GM18498 (cell line): ENCODE measurements around the gene PRPF6.
"Not testable (repeated sequence)": the region's sequence is repeated elsewhere in the genome, so short reads cannot be mapped to it uniquely, and the experiment has no call there.

ENCODE experiments used
- ATAC-seq: cut with Tn5 transposase; IDR thresholded peaks from one replicate; pipeline ENCODE4 v1.9.1; 2021; ENCODE audit warnings: mild to moderate bottlenecking, moderate library complexity; ENCODE audit not compliant: unreplicated experiment

The PRPF6 gene

DNA sequence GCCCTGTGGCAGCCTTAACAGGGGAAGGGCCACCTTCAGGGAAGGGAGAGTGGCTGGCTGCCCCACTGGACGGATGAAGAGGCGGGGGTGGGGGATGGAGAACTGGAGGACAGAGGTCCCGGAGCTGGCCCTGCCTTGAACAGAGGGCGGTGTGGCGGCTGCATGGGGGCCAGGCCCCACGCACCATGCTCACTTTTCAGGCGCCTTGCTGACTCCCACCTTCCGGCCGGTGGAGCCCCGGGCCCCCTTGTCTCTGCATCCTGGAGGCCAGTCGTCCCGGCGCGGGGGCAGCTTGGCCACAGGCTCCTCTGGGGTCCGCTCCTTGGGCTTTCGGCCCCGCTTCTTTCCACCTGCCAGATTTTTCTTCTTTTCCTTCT lies 21.2 kb upstream of the PRPF6 start:
- no peak for ATAC-seq

DNA sequence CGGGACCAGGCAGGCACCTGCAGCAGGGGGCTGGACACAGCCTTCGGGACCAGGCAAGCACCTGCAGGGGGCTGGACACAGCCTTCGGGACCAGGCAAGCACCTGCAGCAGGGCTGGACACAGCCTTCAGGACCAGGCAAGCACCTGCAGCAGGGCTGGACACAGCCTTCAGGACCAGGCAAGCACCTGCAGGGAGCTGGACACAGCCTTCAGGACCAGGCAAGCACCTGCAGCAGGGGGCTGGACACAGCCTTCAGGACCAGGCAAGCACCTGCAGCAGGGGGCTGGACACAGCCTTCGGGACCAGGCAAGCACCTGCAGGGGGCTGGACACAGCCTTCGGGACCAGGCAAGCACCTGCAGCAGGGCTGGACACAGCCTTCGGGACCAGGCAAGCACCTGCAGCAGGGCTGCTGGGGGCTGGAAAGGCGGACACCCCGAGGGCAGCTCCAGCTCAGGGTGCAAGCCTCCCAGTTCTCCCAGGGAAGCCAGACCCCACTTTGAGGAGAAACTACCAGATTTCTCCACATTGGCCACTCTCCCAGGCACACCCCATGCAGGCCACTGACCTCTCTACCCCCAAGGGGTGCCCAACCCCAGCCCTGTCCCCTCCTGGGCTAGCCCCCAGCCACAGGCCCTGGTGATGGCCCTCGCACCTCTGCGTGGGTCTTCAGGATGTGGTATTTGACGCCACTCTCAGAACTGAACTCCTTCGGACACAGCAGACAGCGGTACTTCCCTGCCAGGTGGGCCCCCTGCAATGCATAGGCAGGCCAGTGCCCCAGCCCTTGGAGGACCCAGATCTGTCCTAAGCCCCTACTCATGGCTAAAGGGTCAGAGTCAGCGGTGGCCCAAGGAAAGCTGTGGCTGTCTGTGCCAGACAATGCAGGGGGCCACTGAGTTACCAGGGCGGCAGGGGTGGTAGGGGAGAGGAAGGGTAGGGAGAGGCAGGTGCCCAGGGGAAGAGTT lies 20.0 kb upstream of the PRPF6 start:
- not testable (repeated sequence) for ATAC-seq

DNA sequence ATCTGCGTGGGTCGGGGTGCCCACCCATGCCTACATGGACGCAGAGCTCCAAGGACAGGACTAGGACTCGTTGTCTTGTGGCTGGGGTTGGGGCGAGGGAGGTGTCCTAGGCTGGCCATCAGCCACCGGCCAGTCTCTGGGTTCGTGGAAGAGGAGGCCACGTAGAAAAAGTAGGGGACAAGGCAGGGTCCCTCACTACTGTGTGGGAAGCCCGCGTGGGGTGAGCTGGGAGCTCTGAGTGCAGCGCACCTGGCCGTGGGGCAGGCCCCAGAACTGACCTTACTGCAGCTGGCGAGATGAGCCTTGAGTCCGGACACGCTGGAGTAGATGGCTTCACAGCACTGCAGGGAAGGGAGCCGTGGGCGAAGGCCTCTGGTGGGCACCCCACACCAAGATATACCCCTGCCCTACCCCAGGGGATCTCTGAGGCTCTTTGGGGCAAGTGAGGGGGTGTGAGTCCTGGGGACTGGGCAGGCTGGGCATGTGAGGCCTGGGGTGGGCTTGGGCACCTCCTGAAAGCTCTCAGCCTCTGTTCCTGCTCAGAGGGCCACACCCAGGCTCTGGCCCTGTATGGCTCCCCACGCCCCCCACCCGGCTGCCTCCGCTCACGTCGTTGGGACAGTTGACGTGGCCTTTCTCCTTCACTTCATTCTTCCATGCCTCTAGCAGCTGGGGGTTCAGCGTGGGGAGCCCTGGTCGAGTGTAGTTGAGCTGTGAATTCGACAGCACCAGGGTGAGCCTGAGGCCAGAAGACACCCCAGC lies 19.1 kb upstream of the PRPF6 start:
- no peak for ATAC-seq

DNA sequence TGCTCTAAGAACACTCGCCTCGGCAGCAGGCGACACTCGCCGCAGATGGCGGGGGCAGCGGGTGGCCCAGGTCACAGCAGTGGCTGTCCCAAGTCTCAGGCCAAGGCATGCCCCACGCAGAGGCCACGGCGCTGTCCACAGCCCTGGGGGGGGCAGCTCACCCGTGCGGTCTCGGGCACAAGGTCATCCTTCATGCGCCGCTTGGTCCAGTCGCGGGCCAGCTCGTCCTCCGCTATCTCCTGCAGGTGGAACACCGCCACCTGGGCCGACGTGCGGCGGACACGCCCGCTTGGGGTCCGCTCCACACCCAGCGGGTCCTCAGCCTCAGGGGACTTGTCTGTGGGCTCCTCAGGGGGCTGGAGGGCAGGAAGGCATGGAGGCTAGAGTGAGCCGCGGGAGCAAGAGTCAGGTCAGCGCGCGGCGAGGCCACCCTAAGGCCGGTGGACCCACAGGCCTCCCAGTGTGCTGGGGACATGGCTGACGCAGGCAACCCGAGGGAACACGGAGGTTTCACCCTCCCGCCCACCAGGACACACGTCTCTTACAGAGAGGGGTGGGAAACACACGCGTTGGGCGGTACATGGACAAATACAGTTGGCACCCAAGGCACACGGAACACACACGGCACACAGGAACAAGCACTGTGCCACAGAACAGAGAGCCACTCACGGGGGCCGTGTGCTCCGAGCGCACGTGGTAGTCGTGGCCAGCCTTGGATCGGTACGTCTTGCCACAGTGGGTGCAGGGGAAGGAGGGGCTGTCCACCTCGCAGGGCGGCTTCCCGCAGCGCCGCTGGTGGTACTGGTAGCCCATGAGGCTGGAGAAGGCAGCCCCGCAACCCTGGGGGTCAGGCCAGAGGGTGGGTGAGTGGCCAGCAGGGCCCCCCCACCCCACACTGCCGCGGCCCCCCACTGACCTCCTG lies 18.2 kb upstream of the PRPF6 start:
- ATAC-seq: no peak

DNA sequence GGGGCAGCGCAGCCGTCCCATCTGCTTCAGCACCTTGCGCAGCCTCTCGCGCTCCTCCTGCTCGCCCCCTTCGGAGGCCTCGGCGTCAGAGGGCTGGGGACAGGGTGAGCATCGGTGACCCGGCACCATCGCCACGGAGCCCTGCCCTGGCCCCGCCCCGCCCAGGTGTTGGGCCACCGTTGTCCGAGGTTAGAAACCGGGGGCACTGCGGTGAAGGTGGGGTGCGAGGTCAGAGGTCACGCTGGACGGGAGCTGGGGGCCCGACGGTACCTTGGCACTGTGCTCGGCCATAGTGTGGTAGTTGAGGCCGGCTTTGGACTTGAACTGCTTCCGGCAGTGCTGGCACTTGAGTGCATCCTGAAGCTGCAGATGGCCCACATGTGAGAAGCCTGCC lies 17.6 kb upstream of the PRPF6 start:
- ATAC-seq: no peak

DNA sequence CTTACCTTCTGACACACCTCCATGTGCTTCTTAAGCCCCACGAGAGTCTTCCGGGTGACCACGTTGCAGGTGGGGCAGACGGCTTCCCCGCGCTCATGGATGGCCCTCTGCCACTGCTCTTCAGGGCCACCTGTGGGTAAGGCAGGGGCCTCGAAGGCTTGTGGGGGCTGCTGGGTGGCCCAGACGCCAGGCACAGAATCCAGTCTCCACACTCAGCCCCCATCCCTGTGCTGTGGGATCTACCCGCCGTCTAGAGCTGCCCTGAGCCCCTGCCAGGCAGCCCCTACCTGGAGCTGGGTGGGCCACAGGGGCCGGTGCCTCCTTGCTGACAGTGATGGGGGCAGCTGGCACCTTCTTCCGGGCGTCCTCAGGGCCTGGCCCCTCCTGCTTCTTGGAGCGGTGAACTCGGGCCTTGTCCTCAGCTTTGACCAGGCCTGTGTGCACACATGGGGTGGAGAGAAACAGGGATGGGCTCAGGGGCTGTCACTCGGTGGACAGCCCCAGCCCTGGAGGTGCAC lies 17.1 kb upstream of the PRPF6 start:
- no peak for ATAC-seq

DNA sequence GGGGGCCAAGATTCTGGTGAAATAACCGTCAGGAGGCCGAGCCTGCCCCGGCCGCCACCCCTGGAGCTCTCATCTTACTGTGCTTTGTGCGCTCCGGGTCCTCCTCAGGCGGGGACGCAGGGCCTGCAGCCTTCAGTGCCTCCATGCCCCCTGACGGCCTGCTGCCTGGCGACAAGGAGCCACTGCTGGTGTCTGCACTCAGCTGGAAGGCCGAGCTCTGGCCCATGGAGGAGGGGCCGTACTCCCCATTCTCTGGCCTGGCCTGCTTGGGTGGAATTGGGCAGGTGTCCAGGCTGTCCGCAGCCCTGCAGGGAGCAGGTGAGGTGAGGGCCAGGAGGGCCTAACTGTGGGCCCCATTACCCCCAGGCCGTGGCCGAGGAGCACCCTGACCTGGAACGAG lies 16.5 kb upstream of the PRPF6 start:
- no peak for ATAC-seq

DNA sequence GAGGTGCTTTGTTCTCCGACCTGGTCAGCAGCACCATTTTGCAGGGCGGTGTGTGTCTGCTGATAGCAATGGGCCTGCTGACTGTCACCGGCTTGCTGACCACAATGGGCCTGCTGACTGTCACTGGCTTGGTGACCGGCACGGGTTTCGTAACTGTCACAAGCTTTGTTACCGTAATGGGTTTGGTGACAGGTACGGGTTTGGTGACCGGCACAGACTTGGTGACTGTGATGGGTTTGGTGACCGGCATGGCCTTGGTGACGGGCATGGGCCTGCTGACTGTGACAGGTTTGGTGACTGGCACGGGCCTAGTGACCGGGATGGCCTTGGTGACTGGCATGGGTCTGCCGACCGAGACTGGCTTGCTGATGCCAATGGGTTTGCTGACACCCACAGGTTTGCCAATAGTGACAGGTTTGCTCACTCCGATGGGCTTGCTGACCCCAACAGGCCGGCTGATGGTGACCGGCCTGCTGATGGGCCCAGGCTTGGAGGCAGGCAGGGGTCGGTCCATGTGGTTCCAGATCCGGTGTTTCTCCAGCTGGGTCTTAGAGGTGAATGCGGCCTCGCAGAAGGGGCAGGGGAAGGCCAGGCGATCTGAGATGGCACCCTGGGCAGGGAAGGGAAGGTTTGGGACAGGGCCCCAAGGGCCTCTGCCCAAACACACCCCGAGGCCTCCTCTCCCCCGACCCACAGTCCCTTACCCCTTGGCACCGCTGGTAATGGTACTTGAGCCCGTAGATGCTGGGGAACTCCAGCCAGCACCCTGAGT lies 14.6 kb upstream of the PRPF6 start:
- ATAC-seq: no peak

DNA sequence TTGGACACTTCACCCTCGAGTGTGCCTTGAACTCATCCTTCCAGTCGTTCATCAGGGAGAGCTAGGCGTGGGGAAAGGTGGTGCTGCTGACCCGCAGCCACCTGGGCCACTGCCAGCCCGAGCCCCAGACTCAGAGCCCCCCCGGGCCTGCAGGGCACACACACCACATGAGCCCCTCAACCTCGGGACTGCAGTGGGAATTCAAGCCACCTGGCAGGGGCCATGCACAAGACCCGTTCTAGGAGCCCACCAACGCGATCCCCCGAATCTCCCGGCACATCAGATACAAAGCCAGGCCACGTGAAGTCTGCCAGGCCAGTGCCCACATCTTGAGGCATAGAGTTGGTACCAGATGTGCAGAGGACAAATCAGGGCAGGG lies 14.0 kb upstream of the PRPF6 start:
- ATAC-seq: no peak

DNA sequence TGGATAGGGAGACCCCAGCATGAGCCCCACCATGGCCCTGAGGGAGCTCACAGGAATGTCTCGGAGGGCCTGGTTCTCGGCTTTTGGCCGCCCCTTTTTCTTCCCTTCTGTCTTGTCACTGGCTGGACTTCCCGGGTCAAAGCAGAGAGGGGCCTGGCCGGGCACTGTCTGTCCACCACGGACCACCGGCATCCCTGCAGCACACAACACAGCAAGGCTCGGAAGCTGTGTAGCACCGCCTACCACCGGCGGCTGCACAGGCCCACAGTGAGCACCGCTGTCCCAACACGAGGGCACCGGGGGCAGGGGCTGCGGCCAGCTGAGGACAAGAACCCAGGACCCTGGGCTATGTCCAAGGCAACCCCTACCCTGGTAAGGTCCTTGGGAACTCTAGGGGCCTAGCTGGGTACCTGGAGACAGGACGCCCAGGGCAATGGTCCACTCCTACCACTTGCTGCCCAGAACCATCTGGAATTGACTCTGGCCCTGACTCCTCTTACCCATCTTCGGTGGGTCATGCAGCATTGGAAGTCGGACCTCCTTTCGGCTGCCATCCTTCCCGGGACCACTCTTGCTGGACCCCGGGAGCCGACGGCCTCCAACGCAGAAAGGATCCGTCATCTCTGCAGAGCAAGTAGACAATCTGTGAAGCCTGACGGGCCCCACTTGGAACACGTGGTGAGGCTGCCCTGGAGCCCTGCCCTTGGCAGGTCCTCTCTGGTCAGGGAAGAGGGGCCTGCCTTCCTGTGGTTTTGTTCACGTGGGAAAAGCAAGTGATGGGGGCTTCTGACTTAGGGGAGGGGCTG lies 13.4 kb upstream of the PRPF6 start:
- no peak for ATAC-seq

DNA sequence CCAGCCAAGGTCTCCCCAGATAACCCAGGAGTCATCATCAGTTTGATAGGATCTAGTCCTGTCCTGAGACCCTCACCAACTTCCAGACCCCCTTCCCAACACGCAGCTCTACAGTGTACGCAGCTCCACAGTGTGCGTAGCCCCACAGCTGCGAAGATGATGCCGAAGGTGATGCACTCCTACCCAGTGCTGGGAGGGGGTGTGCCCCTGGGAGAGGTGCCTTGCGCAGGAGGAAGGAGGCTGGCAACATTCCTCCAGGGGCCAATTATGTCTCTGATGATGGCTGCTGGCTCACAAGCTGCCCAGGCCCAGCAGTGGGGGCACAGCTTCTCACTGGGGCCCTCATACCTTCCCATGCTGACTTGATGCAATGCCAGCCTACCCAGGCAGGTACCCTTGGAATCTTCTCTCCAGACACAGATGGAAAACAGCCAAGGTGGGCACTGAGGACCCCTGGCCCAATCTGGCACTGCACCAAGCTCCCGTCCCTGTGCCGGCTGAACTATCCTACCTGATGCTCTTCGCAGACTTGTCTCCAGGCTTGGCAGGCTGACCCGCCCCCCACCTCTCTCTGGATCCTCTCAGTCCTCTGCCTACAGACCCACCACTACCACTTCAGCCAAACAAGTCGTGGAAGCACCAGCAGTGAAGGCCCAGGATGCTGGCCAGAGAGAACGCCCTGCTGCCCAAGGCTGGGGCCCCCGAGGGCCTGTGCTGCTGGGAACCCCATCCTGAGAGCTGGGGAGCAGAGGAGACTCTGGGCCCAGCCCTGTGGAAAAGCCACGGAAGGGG lies 12.6 kb upstream of the PRPF6 start:
- ATAC-seq: no peak

DNA sequence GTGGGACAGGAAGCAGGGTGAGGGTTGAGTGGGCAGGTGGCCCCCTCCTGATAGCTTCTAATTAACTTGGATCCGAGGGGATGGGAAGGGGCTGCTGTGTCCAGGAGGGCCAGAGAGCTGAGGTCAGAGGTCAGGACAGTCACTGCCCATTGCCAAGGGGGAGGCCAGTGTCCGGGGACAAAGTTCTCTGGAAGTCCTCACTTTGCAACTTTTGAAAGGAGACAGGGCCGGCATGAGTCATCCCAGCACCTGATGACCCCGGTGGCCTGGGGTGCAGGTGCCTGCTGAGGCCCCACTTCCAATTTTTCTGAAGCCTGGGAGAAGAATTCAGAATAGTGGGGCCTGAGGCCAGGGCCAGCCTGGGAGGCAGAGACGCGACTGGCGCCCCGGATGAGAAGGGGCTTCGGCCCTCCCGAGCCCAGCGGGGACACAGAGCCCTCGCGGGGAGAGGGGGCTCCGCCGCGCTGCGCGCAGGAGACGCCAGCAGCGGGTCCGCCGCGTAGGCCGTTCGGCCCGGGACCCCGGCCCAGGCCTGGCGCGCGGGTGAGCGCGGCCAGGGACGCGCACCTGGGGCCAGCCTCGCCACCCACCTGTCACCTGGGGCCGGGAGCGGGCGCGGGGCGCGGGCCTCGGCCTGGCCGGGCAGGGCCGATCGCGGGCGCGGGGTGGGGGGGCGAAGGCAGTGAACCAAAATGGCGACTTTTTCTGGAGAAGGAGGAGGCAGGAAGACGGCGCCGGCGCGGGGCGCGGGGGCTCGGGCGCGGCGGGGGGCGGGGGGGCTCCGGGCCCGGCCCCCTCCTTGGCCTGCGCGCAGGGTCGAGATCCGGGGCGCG lies 11.8 kb upstream of the PRPF6 start:
- ATAC-seq: no peak

DNA sequence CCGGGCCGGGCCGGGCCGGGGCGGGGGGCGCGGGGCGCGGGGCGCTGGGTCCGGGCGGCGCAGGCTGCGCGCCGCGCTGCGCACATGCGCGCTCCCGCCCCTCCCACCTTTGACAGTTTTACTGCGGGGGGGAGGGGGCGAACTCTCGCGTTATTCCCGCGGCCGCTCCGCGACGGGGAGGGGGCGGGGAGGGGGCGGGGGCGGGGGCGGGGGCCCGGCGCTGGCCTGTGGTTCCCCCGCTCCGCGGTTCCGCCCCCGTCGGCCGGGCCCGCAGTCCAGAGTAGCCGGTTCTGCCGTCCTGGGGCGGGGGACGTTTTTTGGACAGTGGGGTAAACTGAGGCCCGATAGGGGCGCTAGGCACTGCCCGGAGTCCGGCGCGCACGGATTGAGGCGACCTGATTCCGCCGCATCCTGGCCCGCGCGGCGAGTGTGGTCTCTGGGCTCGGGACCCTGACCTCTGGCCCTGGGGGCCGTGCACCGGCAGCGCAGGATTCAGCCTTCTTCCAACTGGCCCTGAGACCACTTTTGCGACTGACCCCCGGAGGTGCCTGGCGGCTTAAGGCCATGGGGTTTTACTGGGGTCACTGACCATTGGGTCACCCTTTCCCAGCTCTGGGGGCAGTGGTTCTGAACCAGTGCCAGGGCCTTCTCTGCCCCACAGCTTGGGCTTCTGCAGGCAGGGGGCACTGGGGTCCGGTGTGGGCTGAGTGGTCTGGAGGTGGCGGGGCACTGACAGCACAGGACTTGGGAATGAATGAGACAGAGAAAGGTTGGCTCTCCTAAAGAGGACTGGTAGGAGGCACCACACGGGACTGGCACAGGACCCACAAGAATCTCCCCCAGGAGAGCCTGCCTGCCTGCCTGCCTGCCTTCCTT lies 10.9 kb upstream of the PRPF6 start, which contains the start of gene ZNF512B:
TSS of gene ZNF512B (minus strand) at position 93 of the 876 bp plus-strand sequence. CDS start 1,980 bp downstream, outside the sequence.
- no peak for ATAC-seq

DNA sequence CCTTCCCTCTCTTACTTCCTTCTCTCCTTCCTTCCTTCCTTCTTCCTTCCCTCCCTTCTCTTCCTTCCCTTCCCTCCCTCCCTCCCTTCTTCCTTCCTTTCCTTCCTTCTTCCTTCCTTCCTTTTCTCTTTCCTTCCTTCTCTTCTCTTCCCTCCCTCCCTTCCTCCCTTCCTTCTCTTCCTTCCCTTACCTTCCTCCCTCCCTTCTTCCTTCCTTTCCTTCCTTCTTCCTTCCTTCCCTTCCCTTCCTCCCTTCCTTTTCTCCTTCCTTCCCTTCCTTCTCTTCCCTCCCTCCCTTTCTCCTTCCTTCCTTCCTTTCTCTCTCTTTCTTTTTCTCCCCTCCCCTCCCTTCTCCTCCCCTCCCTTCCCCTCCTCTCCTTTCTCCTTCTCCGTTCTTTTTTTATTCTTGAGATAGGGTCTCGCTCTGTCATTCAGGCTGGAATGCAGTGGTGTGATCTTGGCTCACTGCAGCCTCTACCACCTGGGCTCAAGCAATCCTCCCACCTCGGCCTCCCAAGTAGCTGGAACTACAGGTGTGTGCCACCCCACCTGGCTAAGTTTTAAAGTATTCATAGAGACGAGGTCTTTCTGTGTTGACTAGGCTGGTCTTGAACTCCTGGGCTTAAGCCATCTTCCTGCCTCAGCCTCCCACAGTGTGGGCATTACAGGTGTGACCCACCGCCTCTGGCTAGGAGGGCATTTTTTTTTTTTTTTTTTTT lies 10.1 kb upstream of the PRPF6 start:
- no peak for ATAC-seq

DNA sequence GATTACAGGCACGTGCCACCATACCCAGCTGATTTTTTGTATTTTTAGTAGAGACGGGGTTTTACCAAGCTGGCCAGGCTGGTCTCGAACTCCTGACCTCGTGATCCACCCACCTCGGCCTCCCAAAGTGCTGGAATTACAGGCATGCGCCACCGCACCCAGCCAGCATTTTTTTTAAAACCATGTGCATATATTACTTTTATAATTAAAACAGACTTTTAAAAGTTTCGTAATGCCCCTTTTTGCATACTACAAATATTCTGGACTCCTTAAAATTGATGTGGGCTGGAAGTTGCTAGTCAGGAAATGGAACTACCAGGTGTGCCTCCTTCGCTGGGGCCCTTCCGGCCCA lies 9.0 kb upstream of the PRPF6 start:
- not testable (repeated sequence) for ATAC-seq
